GM23248 (cell line): ENCODE data around the gene ZNF3.

ENCODE experiments used
- EZH2 ChIP-seq: fragments of 200-600 bp; sonication (generic); IDR thresholded peaks from 2 replicates; pipeline ENCODE4 v1.6.1; 2018; ENCODE audit warnings: antibody characterized with exemption, mild to moderate bottlenecking; ENCODE audit not compliant: insufficient read depth, poor library complexity, severe bottlenecking
- EZH2phosphoT487 ChIP-seq: fragments of 200-600 bp; sonication (generic); IDR thresholded peaks from 2 replicates; pipeline ENCODE4 v1.6.1; 2018; ENCODE audit warnings: antibody characterized with exemption, moderate library complexity, mild to moderate bottlenecking, low read depth; ENCODE audit not compliant: insufficient read depth

GRCh38 chr7:100115026-100115425 lies 33.5 kb upstream of the ZNF3 start:
- TF ChIP-seq EZH2phosphoT487, result no peak
- no peak for TF ChIP-seq EZH2
